NOMO-1 (cell line): ENCODE measurements around the gene PTPRS.
"Not testable (repeated sequence)": the region's sequence is repeated elsewhere in the genome, so short reads cannot be mapped to it uniquely, and the experiment has no call there.

Source experiments
- DNase-seq, 2 experiments: peaks; one replicate each; lab custom pipeline; 2025; ENCODE audit not compliant: unreplicated experiment in 2 of 2; lab: John Stamatoyannopoulos, UW

Gene PTPRS

GRCh38 chr19:5340637-5341447, at the start of gene PTPRS:
Gene PTPRS, minus strand, starts transcription at chr19:5340812. Its CDS starts 54,672 bp downstream, at chr19:5286140.
- no peak for DNase-seq

- no peak for DNase-seq
These were observed 48.7 kb upstream of the PTPRS start for GRCh38 chr19:5389353-5389752.

GRCh38 chr19:5387472-5387871, 46.9 kb upstream of the PTPRS start:
- no peak for DNase-seq

DNA sequence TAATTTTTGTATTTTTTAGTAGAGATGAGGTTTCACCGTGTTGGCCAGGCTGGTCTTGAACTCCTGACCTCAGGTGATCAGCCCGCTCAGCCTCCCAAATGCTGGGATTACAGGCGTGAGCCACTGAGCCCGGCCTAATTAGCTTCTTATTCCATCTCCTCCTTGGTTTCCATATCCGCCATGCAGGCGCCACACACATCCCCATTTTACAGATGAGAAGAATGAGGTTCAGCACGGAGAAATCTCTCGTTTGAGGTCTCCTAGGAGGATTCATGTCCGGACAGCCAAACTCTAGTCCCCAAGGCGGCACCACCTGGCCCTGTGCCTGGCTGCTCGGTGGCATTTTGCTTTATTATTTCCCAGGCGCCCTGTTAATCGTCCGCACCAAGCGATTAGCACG, 46.2 kb upstream of the PTPRS start:
- no peak for DNase-seq

GRCh38 chr19:5381197-5381596, 40.6 kb upstream of the PTPRS start:
- DNase-seq, result not testable (repeated sequence)

DNA sequence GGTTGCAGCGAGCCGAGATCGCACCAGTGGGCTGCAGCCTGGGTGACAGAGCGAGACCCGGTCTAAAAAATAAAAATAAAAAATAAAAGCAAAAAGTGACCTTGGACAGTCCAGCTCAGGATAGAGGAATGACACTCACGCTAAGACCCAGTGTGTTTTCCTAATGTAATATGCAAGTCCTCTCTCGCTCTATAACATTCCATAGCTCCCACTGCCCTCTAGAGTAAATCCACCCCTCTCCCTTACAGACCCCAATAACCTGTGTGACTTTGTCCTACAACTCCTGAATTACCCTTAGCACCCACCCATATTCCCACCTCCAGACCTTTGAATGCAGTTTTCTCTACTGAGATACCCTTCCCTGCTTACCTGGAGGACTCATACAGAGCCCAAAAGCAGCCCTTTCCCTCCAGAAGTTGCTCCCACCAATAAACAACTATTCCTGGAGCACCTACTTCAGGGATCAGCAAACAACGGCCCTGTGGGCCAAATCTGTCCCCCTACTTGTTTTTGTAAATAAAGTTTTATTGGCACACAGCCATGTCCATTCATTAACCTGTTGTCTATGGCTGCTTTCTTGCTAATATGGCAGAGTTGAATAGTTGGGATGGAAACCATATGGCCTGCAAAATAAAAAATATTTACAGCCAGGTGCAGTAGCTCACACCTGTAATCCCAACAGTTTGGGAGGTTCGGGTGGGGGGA, 39.8 kb upstream of the PTPRS start:
- no peak for DNase-seq

GRCh38 chr19:5376928-5377327, 36.3 kb upstream of the PTPRS start:
- no peak for DNase-seq

GRCh38 chr19:5372572-5373200, 32.1 kb upstream of the PTPRS start:
- no peak for DNase-seq

DNA sequence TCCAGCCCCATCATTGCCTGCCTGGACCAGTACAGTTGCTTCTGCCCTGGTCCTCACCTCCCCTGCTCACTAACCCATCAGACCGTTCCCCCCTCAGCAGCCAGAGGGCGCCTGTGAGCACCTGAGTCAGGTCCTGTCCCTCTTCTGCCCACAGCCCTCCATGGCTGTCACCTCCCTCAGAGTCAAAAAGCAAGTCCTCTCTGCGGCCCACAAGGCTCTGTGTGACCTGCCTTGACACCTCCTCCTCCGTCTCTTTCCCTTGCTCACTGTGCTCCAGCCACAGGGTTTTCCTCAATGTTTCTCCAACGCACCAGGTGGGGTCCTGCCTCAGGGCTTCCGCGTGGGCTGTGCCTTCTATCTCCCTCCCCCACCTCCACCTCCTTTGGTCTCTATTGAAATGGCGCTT, 29.4 kb upstream of the PTPRS start:
- DNase-seq, result no peak

DNA sequence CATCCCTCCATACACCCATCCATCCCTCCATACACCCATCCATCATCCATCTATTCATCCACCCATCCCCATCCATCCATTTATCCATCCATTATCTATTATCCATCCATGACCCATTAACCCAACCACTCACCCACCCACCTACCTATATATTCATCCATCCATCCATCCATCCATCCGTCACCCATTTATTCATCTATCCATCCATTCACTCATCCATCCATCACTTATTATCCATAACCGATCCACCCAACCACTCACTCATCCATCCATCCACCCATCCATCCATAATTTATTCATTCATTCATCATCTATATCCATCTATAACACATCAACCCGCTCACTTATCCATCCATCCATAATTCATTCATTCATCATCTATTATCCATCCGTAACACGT, 28.7 kb upstream of the PTPRS start:
- no peak for DNase-seq

DNA sequence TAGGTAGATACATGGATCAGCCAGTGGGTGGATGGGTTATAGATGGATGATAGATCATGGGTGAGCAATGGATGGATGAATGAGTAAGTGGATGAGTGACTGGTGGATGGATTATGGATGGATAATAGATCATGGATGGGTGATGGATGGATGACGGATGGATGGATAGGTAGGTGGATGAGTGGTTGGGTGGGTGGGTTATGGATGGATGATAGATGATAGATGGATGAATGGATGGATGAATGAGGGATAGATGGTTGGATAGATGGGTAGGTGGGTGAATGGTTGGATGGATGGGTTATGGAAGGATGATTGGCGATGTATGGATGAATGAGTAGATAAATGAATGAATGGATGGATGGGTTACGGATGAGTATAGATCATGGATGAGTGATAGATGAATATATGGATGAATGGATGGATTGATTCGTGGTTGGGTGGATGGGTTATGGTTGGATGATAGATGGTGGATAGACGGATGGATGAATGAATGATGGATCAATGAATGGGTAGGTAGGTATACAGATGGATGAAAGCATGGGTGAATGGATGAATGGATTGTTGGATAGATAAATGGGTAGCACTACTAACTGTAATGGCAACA, 27.0 kb upstream of the PTPRS start:
- DNase-seq, result no peak

GRCh38 chr19:5365905-5366304, 25.3 kb upstream of the PTPRS start:
- no peak for DNase-seq

DNA sequence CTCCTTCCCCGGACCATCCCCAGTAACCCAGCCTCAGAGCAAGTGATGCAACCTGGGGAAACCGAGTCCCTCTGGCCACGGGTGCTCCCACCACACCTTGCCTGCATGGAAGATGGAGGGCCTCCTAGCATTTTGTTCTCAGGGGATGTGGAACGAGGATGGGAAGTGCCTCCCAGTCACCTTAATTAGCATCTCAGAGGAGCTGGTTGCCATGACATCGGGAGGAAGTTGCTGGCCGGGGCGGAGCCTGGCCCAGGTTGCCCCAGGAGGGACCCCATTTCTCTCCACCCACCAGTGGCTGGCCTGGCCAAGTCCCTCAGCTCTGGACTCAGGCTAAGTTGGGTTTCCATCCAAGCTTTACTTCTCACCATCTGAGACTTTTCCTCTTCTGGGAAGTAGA, 24.1 kb upstream of the PTPRS start:
- no peak for DNase-seq

- DNase-seq, result not testable (repeated sequence)
These were observed 21.2 kb upstream of the PTPRS start for GRCh38 chr19:5361839-5362238.

DNA sequence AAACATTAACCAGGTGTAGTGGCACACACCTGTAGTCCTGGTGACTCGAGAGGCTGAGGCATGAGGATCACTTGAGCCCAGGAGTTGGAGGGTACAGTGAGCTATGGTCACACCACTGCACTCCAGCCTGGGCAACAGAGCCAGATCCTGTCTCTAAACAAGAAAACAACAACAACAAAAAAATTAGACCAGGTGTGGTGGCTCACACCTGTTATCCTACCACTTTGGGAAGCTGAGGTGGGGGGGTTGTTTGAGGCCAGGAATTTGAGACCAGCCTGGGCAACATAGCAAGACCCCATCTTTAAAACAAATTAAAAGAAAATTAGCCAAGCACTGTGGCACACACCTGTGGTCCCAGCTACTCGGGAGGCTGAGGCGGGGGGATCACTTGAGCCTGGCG, 20.8 kb upstream of the PTPRS start:
- DNase-seq, result no peak

DNA sequence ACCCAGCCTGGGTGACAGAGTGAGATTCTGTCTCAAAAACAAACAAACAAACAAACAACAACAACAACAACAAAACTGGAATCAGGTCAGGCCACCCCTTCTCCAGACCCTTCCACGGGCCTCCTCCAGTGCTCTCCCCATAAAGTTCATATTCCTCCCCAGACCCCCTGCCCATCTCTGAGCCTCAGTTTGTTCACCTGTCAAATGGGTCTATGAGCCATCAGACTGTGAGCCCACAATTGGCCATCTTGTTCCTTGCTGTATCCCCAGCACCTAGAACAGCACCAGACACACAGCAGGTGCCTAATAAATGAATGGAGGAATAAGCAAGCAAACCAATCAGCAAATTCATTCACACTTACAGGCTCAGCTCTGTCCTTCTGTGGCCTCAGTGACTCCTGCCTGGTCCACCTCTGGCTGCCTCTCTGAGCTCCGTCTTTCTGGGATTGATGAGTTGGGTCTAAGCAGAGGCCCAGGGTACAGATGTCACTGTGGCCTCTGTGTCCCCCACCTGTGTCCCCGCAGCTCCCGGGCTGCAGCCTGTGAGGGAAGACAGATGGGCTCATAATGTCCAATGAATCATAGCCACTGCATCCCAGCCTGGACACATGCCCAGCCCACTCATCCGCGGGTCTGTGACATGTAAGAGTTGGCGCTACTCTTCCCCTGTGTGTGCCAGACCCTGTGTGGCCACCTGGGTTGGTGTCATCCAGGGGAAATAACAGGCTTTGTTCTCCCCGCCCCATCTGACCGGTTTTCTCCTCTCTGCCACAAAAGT, 19.6 kb upstream of the PTPRS start:
- DNase-seq, result no peak

GRCh38 chr19:5358173-5358800, 17.7 kb upstream of the PTPRS start:
- DNase-seq, result no peak

DNA sequence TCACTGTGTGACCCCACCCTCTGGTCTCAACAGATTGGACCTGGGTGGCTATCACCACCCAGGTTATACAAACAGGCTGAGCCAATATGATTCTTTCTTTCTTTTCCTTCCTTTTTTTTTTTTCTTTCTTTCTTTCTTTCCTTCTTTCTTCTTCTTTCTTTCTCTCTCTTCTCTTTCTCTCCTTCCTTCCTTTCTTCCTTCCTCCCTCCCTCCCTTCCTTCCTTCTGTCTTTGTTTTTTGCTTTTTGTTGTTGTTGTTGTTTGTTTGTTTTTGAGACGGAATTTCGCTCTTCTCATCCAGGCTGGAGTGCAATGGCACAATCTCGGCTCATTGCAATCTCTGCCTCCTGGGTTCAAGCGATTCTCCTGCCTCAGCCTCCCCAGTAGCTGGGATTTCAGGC, 17.0 kb upstream of the PTPRS start:
- DNase-seq, result no peak

DNA sequence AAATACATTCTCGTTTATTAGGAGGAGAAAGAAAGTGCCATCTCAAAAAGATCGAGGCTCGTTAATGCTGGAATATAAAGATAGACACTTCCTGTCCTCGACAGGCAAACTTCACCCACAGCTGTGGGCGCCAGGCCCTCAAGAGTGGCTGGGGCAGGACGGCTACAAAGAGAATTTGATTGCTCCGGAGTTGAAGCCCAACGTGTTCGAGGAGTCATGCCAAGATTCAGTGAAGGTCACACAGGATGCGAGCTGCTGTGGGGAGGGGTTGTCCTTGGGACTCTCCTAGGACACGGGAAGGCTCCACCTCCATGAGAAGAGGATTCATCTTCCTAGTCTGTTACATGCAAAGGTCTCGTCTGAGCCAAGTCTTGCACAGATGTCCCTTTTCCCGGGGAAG, 16.3 kb upstream of the PTPRS start:
- no peak for DNase-seq

DNA sequence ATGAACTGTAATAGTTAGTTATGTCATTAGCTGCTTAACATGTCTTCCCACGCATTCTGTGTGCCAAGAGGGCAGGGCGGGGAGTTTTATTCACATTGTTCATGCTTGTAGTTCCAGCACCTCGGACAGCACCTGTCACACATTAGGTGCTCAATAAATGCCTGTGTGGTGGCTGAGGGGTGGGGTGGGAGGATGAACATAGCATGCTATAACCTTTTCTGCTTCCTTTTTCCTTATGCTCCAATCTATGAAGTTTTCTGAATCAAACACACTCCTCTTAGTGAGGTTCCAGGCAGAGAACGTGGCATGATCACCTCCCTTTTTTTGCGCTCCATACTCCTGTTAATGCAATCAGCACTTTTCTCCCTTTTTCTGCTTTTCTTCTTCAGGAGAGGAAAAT, 15.8 kb upstream of the PTPRS start:
- no peak for DNase-seq
